GM21825 (cell line): ENCODE results near the gene F10.

Experiments used
- ATAC-seq: cut with Tn5 transposase; IDR thresholded peaks from one replicate; pipeline ENCODE4 v1.9.1; 2021; ENCODE audit warnings: mild to moderate bottlenecking, moderate library complexity; ENCODE audit not compliant: unreplicated experiment

F10 gene

DNA sequence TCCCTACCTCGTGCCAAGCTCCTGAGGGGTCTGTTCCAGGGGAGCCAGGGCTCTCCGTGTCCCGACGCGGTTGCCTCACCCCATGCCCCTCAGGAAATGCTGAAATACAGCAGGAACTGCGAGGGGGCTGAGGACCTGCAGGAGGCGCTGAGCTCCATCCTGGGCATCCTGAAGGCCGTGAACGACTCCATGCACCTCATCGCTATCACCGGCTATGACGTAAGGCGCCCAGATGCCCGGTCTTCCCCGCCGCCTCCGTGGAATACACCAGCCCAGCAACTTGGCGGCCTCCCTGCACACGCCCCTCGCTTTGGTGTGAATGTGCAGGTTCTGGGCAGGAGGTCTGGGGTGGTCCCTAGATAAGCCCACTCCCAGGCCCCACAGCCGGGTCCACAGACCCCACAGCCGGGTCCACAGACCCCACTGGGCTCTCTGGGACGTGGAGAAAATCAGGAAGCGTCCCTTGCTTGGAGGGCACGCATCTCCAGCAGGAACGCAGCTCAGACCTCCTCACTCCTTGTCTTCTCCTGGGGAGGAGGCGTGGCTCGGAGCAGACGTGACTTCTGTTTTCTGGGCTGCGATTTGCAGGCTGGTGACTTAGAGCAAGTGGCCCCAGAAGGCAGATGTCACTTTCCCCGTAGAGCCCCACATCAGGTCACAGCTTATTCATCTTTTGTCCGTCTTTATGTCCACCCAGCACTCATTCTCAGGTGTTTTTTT, 36.4 kb upstream of the F10 start:
- ATAC-seq = no peak

DNA sequence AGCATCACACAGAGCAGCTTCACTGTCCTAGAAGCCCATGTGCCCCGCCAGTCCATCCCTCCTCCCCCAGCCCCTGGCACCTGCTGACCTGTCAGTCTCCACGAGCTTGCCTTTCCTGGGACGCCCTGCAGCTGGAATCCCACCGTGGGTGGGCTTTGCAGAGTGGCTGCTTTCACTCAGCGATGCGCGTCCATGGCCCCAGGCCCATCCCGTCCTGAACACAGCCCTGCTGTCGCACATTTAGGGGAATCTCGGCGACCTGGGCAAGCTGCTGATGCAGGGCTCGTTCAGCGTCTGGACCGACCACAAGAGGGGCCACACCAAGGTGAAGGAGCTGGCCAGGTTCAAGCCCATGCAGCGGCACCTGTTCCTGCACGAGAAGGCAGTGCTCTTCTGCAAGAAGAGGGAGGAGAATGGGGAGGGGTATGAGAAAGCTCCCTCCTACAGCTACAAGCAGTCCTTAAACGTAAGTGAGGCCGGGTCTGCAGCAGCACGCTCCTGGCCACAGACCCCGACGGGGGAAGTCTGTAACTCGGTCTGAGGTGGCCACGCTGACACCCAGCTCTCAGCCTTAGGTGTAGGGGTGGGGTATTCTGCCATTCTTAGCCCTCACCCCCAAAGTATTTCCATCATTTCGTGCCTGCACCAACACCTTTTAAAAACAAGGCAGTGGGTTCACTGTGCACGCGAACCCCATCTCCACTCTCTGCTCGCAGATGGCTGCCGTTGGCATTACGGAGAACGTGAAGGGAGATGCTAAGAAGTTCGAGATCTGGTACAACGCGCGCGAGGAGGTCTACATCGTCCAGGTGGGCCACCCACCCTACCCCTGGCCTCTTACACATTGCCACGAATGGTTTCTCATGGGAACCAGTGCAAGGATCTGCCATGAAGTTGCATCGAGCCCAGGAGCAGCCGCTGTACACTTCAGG, 35.3 kb upstream of the F10 start:
- no peak for ATAC-seq

DNA sequence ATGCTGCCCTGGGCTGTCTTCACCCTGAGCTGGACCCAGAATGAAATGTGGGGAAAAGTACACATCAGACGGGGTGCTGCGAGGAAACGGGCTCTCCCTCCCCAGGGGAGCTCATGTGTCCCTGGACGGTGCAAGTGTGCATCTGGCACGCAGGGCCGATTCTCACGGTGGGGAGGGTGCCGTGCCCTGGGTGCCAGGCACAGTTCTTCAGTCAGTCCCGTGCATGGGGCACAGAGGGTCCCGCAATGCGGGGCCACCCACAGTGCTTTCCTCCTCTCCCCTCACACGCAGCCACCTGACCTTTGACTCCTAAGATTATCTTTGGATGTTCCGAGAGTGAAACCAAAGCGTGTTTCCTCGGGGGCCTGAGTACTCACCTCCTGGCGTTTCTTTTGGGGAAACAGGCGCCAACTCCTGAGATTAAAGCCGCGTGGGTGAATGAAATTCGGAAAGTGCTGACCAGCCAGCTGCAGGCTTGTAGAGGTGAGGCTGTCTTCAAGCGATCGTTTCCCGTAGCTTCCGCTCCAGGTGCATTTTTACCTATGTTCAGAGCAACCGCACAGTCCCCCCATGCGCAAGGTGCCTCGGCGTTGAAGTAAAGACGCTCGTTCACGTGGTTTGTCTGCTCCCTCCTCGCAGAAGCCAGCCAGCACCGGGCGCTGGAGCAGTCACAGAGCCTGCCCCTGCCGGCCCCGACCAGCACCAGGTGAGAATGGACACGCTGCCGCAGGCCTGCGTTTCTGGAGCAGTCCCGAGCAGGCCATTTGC, 34.5 kb upstream of the F10 start:
- no peak for ATAC-seq

DNA sequence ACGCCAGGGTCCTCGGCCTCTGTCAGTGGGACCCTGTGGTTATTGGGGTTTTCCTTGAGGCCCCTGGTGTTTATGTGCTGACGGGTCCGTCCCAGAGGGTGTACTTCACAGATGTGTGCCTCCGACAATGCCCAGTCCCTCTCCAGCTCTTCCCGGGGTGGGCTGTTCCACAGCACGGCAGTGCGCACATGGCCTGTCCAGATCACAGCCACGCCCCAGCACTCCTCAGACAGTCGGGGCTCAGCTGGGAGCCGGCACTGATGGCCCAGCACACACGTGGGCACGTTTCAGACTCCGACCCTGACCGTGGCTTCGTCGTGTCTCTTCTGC, 33.9 kb upstream of the F10 start:
- ATAC-seq = no peak

DNA sequence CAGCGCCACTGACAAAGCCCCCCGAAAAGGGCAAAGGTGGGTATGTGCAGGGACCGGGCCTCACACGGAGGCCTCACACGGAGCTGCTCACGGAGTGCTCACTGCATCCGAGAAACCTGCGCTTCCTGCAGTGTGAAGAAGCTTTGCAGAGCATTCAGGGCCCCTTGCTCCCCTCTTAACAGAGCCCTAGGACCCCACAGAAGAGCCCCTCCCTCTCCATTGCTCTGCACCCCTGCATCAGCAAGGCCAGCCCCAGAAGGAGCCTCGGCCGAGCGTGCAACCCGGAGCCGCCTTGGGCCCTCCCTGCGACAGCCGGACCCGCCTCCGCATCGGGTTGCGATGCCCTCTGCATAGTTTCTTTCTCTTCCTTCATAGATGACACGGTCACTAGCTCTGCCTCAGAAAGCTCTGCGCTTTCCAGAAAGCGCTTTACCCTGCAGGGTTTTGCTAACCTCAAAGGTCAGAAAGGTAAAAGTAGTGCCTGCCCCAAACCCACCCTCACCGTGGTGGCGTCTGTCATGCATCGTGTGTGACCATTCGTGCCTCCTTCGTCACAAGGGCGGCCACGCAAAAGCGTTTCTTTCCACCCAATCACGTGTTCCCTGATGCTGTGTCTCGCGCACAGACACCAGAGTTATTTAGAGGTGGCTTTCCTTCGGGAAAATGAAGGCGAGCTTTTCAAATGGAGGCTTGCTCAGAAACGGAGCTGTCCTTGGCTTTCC, 32.7 kb upstream of the F10 start:
- no peak for ATAC-seq

DNA sequence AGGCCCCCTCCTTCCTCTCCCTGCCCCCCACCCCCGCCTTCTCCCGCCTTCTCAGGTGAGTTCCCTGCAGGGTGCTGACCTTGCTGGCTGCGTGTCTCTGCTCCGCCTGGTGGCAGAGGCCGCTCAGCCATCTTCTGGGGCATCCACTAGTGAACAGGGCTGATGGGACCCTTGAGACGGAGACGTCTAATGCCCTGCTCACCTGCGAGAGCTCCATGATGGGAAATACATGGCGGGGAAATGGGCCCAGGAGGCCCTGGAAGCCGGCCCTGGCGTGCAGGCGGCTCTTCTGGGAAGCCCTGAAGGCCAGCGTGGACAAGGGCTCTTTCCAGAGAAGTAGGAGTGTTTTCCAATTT, 32.2 kb upstream of the F10 start:
- no peak for ATAC-seq

DNA sequence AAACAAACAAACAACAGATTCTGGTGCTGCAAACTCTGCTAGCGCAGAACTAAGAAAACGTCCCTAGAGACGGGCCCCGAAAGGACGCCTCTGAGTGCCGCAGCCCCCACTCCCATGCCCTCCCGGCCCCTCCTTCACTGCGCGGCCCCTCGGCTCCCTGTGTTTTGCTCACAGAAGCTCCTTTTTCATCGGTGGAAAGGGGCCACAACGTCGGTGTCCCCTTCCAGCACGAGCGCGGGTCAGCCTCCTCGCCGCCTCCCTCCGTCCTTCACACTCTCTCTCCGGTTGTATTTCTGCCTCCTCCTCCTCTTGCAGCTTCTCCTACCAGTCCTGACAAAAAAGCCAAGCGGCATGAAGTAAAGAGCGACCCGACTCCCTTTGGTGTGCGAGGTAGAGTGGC, 31.8 kb upstream of the F10 start:
- ATAC-seq = no peak

DNA sequence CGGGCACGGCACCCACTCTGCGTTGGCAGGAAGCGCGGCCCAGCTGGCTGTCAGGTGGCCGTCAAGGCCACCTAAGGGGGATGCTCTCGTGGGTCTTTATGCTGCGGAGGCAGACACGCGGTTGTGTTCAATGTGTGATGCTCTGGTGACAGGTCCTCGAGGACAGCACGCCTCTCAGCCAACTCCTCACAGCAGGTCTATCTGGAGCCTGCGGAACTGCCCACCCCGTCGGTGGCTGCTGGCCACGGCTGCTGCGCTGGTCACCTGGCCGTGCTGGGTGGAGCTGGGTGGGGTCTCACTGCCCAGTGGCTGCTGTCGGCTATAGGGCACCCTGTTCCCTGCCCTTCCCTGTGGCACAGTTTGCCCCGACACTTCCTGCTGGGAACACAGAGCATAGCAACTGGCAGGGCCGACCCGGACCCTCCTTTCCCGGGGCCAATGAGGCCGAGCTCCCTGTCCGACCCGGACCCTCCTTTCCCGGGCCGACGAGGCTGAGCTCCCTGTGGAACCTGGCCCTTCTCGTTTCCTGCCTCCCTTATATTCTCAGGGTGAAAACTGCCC, 31.3 kb upstream of the F10 start:
- no peak for ATAC-seq

DNA sequence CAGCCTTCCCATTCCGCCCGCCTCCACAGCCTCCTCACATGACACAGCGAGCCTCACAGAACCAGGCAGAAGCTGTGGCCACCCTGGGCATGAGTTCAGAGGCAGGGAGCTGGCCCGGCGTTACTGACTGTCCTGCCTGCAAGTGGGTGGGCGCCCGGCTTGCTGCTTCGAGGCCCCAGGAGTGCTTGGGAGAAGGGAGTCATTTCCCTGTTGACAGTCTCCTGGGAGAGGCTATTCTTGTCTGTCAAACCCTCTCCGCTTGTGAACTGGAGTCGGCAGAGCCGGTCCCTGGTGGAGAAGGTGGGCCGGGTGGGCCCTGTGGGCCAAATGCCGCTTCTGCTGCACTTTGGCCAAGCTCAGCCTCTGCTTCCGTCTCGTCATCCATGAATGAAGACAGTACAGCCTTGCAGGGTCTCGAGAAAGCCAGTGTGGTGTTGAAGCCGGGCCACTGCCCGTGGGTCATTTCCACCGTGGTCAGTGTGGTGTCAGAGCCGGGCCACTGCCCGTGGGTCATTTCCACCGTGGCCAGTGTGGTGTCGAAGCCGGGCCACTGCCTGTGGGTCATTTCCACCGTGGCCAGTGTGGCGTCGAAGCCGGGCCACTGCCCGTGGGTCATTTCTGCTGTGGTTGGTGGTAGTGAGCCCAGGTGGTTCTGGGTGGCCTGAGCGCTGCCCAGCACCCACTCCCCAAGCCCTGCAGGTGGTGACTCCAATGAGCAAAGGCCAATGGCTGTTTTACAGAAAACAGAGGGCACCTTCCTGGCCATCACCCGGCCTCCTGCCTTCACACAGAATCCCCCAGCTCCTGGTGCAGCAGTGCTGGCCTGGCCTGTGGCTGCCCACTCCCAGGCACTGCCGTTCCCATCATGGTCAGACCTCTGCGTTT, 30.5 kb upstream of the F10 start:
- ATAC-seq = no peak

DNA sequence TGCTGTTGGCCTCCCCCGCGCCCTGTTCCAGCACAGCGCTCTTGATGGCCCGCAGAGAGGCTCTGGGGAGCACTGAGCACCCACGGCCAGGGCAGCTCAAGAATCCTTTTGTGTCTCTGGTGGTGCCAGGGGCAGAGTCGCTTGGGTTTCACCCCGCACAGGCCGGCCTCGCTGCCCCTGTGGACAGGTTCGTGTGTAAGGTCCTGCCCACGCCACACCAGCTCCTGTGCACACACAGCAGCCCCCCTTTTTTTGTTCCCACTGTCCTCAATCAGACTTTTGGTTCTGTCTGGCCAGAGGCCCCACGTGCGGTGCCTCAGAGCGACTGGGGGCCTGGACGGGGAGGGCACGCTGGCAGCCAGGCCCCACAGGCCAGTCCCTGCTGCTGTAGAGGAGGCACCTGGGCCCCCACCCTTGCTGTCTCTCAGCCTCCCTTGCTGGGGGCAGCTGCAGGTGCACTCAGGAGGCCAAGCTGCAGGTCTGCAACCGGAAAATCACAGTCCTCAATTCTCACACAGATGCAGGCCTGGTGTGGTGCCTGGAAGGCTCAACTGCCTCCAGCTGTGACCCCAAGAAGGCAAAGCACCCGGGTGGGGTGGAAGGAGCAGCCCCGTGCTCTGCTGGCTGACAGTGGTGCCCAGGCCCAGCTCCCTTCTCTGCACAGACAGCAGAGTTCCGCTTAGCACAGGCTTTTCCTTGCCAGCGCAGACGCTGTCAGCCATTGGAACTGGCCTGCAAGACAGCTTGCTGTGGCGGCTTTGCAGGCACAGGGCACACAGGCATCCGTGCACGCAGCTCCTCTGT, 29.6 kb upstream of the F10 start:
- ATAC-seq = no peak

DNA sequence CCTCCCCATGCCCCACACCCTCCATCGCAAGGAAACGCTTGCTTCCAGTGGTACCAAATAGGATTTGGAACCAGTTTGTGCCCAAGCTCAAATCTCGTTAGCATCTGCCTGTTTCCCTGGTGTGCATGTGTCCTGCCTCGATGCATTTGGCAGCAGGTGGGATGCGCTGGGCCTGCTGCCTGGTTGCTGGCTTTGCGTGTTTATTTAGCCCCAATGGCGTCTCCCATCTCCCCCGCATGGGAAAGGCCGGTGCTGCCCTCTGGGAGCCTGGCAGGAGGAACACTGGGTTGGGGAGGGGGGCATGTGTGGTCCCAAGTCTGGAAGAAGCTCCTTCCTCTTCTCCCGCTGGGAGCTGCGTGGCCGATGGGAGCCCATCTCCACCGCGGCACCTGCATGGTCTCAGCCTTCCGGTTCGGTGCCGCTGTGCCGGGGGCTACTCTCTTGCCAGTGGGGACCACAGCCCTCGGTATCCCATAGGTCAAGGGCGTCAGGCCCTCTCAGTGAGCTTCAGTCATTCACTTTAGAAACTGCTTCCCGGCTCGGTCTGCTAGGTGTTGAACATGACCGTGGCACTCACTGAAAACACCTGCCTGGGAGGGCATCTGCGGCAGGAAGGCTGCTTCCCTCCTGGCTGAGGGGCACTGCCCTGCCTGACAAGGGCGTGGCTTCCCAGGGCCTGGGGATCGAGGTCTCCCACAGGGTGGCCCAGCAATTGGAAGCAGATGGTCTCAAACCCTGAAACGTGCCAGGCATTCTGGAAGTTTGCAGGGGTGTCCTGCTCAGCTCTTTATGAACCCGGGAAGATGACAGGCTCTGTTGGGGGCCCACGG, 28.8 kb upstream of the F10 start:
- no peak for ATAC-seq

DNA sequence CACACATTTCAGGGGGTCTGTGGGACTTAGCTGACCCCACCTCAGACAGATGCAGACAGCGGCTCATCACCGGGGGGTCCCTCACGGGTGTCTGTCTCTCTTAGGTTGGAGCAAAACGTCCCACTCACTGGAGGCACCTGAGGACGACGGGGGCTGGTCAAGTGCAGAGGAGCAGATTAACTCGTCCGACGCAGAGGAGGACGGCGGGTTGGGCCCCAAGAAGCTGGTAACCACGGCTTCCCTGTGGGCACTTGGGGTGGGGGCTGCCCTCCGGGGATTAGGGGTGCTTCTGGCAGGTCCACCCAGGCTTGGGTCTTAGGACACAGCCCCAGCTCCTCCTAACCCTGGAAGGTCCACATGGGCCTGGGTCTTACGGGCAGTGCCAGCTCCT, 28.2 kb upstream of the F10 start:
- no peak for ATAC-seq

DNA sequence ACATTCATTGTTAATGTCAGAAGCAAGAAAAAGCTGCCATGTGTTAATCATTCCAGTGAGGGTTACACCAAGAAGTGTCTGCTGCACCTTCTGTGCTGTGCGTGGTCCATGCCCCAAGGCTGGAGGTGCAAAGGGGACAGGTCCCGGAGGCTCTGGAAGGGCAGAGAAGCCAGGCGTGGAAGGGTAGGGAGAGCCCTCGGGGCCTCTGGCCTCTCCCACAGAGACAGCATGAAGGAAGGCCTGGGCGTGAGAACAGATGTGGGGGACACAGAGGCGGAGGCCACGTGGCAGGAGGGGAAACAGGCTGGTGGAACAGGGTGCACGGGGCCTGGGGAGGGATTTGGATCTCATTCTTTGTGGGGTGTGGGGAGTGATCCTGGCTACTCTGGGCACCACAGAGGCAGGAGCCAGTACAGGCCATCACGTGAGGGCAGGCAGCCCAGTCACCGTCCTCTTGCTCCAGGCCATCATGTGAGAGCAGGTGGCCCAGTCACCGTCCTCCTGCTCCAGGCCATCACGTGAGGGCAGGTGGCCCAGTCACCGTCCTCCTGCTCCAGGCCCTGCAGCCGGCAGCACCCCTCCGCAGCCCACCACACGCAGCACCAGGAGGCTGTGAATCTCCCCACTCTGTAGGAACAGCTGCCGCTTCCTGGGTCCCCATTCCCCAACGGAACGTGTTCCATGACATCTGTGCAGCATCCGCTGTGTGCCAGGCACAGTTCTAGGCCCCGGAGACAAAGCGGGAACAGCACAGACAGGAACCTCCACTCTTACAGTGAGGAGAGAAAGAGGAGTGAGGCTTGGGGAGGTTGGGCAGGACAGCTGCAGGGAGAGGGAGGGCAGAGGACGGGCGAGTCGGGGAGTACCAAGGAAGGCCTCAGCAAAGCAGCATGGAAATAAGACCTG, 27.2 kb upstream of the F10 start:
- no peak for ATAC-seq

DNA sequence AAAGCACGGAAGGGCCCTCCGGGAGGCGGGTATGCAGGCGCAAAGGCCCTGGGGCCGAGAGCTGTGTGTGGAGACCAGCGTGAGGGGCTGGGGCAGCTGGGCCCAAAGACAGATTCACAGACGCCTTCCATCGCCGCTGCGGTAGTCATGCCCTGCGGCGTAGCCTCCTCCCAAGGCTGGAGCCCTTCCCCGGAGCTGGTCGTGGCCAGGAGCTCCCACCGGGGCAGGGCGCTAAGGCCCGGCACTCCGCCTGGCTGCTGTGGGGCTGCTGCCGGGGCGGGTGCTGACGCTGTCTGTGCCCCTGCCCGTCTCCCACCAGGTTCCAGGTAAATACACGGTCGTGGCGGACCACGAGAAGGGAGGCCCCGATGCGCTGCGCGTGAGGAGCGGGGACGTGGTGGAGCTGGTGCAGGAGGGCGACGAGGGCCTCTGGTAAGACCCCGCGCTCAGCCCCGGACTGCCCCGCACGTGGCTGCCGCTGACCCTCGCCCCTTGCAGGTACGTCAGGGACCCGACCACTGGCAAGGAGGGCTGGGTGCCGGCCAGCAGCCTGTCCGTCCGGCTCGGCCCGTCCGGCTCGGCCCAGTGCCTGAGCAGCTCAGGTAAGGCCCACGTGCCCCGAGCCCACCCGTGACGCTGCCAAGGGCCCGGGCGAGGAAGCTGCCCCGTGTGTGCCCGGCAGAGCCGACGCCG, 26.4 kb upstream of the F10 start:
- ATAC-seq = no peak

DNA sequence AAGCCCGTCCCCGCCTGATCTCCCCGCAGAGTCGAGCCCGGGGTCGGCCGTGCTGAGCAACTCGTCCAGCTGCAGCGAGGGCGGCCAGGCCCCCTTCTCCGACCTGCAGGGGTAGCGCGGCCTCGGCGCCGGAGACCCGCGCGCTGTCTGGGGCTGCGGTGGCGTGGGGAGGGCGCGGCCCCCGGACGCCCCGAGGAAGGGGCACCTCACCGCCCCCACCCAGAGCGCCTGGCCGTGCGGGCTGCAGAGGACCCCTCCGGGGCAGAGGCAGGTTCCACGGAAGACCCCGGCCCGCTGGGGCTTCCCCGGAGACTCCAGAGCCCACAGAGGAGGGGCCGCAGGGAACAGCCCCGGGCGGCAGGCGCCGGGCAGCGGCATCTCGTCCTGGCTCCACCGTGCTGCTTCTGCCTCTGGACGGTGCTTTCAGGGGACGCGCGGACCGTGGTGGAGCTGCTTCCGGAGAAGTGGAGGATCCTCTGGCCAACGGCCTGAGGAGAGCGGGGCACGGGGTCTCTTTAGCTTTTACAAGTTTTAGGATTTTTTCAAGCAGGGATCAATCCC, 25.8 kb upstream of the F10 start:
- ATAC-seq = no peak

DNA sequence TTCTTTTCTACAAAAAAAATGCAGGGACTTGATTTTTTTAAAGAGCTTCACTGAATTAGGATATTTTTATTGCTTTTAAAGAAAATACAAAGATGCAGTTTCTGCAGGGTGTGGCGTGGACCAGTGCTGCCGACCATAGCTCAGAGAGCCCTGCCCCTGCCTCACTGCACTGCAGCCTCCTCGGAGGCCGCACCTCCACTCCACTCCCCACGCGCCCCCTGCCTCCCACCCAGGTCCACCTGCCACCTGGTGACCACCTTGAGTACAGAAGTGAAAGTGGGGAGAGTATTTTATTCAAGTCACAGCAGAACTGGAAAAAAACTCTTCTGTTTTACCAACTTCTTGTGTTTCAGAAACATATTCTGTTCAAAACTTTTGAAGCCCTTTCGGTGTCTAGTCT, 24.9 kb upstream of the F10 start:
- no peak for ATAC-seq
